Kidney epithelial cell (primary cell): ENCODE data around the gene GFPT2. TPM values are rescaled to one million over a fixed set of nuclear protein-coding genes. Genes with fewer than 3 reads are reported as not detected.

ENCODE experiments used
- DNase-seq: peaks from one replicate; pipeline ENCODE4 v3.0.0-alpha.2; 2010; ENCODE audit warnings: low read depth
- H3K27me3 ChIP-seq: 2 replicates; pipeline ENCODE4 v1.6.0; 2011; ENCODE audit warnings: low read length; ENCODE audit not compliant: control insufficient read depth, insufficient read depth
- H3K36me3 ChIP-seq: 2 replicates; pipeline ENCODE4 v1.5.1; 2011; ENCODE audit warnings: low read length; ENCODE audit not compliant: control insufficient read depth, insufficient read depth
- H3K4me3 ChIP-seq: 2 replicates; pipeline ENCODE4 v1.5.1; 2011; ENCODE audit warnings: low read depth, mild to moderate bottlenecking, control low read depth, low read length
- CTCF ChIP-seq: IDR thresholded peaks from 2 replicates; pipeline ENCODE4 v1.5.1; 2011; ENCODE audit warnings: mild to moderate bottlenecking, moderate library complexity, low read length, control low read depth, inconsistent platforms; ENCODE audit not compliant: insufficient read depth, poor library complexity, severe bottlenecking
- total RNA-seq: library from RNA; depleted of rRNA; stranded (reverse); fragments of >200 nt; gene quantifications from 2 replicates; pipeline ENCODE4 v1.2.3, GENCODE V29; 2015

The GFPT2 gene
- total RNA-seq, 1 donor from 2014 or later, result 7.7 TPM

- DNase-seq, result no peak
- Histone ChIP-seq H3K36me3 (peaks cover 2% of the 10 kb centered on the region), H3K27me3 (no peaks in the 10 kb centered on the region), H3K4me3 (no peak overlapping the region)
- TF ChIP-seq CTCF, result no peak
Observed at GRCh38 chr5:180253036-180253824, 99.9 kb downstream of the GFPT2 start.

GRCh38 chr5:180251887-180252286, 101.2 kb downstream of the GFPT2 start:
- no peak for DNase-seq
- peaks cover 2% of the 10 kb centered on the region for H3K36me3 ChIP-seq
- no peaks in the 10 kb centered on the region for H3K27me3 ChIP-seq
- no peak overlapping the region for H3K4me3 ChIP-seq
- no peak for TF ChIP-seq CTCF

- H3K36me3 ChIP-seq, result no peaks in the 10 kb centered on the region
- DNase-seq, result no peak
- H3K4me3 ChIP-seq, result no peak overlapping the region
- H3K27me3 ChIP-seq, result no peaks in the 10 kb centered on the region
- TF ChIP-seq CTCF, result no peak
Observed at GRCh38 chr5:180251141-180251540, 102.0 kb downstream of the GFPT2 start.

Other genes with a start within 250 kb of the GFPT2 start
- 0.13 TPM in 1 of 2 replicates, not detected in the other for gene RASGEF1C, start 144.1 kb downstream of the GFPT2 start, total RNA-seq
- gene MAPK9, start 61.3 kb downstream of the GFPT2 start, total RNA-seq, result 22.5 and 25.1 TPM in 2 replicates
- 31.1 and 34.9 TPM in 2 replicates for gene CNOT6, start 141.0 kb upstream of the GFPT2 start, total RNA-seq
- 3.7 TPM in 1 of 2 replicates, not detected in the other for gene SCGB3A1, start 238.2 kb upstream of the GFPT2 start, total RNA-seq